T-helper 1 cell (primary cell): ENCODE data around the gene RGPD5.
"Not testable (repeated sequence)": the region's sequence is repeated elsewhere in the genome, so short reads cannot be mapped to it uniquely, and the experiment has no call there.

Experiments
- DNase-seq, 5 donors: peaks; one replicate each; pipeline ENCODE4 v3.0.0-alpha.2; 2012 to 2020

RGPD5 gene

DNA sequence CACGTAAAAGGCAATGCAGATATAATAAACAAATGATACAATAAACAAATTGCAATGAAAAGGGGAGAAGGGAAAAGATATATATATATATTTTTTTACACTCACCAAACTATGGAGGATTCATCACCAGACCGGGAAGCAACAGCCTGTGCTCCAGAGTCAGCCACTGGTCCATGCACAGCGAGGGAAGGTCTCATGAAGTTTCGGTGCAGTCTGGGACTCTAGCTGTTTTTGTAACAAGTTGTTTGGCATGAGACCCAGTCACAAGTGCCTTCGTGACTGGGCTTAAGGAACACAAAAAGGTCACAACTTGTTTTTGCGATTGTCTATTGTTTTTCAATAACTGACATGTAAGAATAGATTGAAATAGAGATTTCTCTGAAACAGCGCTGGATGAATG, 99.6 kb downstream of the RGPD5 start:
- DNase-seq: not testable (repeated sequence)

DNA sequence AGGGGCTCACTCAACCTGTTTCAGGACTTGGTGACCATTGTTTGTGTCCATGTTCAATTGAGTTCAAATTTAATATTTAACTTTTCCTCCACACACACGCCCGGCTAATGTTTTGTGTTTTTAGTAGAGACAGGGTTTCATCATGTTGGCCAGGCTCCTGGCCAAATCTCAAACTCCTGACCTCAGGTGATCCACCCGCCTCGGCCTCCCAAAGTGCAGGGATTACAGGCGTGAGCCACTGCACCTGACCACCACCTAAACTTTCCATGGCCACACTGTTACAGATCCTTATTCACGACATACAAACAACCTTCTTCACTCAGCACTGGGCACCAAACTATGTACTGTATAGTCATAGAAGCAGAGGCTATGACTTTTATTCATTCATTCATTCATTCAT, 100.0 kb downstream of the RGPD5 start:
- not testable (repeated sequence) for DNase-seq

DNA sequence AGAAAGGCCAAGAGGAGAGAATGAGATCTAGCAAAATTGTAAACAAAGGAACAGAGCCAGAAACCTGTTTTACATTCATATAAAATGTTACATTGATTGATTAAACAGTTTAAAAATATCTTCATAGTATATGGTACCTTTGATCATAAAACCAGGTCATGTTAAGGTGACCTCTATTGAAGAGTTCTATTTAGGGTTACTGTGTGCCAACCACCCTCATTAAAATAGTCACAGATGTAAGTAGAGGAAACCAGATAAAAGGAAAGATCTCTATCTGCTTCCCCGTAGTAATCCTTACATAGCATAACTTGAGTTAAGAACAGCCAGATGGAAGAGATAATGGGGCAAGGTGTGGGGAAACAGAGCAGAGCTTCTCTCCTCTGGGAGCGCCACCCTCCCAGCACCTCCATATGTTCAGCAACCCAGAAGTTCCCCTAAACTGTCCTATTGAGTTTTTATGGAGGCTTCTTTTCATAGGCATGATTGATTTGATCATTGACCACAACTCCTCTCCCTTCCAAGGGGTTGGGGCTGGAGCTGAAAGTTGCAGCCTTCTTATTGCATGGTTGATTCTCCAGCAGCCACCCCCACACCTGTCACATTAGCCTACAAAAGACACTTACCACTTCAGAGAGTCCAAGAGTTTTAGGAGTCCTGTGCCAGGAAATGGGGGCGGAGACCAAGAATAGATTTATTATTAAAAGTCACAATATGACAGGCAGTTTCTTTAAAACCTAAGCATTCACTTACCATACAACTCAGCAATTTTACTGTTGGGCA, 101.2 kb downstream of the RGPD5 start:
- not testable (repeated sequence) for DNase-seq

DNA sequence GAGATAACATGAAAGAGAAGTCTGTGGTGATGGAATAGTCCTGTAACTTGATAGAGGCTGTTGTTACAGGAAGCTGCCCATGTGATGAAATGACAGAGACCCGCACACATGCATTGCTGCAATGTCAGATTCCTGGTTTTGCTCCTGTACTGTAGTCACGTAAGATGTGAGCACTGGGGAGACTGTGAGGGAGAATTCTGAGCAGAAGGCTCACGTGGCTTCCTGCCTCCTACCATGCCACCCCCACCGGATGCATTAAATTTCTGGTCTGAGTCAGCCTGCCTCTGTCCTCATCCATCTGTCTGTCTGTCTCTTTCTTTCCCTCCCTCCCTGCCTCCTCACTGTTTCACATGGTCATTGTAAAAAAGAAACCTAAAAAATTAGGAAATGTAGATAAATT, 102.1 kb downstream of the RGPD5 start:
- not testable (repeated sequence) for DNase-seq

DNA sequence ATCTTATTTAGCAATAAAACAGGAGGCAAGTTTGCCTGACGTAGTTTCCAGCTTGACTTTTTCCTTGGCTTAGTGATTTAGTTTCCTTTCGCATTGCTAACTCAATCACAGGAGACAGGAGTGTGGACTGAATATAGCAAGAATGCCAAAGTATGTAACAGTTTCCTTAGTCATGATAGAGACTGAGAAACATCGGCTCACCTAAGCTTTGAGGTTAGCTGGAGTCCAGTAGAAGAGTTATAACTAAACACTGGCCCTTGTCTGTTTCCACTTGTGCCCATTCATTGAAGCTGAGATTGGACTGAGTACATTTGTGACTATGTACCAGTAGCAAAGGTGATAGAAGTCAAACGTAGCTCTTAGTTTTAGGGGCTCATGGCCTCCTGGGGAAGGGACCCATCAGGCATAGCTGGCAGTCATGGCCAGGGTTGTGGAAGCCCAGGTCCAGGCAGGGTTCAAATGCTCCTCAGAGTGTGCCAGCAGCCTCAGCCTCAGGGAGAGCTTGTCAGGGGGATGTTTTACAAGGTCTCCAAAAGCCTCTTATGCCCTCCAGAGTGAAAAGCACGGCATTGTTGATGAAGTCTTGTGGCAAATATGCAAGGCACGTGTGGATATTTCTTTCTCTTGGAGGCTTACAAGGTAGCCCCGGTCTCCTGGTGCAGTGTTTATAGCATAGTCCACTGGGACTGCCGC, 103.8 kb downstream of the RGPD5 start:
- DNase-seq: not testable (repeated sequence)

DNA sequence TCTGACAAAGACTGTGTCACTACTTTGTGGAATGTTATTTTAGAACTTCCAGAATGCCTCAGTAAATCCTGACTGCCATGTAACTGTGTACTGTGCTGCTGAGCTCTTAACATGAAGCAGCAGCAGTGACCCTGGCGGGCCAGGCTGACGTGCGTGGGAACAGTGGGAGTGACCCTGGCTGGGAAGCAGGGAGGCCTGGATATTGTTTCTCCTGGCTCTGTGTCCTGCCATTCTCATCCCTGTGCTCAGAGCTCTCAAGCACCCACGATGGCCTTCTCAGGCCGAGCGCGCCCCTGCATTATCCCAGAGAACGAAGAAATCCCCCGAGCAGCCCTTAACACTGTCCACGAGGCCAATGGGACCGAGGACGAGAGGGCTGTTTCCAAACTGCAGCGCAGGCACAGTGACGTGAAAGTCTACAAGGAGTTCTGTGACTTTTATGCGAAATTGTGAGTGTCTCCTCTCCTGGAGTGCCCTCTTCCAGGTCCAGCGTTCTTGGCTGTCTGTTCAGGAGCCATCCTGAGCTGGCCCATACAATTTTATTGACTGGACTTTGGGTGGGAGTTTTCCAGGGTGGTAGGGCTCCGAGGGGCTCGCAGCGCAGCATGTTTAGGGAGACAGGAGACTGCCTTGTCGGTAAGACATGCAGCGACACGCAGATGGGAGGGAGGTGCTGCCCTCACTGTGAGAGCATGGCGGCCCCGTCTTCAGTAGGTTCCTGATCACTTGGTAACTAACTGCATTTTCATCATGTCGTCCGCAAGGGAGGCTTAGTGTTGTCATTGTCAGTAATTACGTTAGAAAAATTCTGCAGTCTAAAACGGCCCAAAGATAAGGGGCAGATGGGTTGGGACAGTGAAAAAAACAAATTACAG, 104.6 kb downstream of the RGPD5 start, which contains the start of gene LIMS3:
Gene LIMS3, plus strand, starts transcription at position 227 of the 875 bp plus-strand sequence. Its CDS starts 41 bp downstream, at position 268.
- not testable (repeated sequence) for DNase-seq

DNA sequence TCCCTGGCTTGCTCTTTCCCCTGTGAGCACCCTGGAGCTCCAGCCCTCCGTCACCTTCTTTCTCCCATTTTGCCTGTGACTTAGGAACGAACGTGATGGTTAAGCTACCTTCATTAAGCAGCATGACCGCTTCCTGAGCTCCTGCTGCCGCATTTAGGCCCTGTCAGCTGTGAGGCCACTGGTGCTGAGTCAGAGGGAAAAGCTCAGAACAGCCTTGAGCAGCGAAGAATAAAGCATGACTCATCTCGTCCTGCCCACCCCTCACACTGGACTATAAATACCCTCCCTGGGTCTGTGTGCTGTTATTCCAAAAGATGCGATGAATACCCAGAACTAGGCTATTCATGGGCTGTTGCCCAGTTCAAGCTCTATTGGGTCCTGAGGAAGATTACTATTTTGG, 111.7 kb downstream of the RGPD5 start:
- DNase-seq: not testable (repeated sequence)
